ENCODE results near the gene POU3F4.

POU3F4 gene

GRCh38 chrX:83508006-83508405 is at the start of gene POU3F4:
Gene POU3F4, plus strand, starts transcription at chrX:83508290. Its CDS starts 35 bp downstream, at chrX:83508325.
- DNase-seq (ENCODE audit: low read depth), result no peak

GRCh38 chrX:83469551-83469950 is 38.5 kb upstream of the POU3F4 start:
- DNase-seq (ENCODE audit: low read depth), result no peak

- DNase-seq (ENCODE audit: low read depth), result no peak
Measured at GRCh38 chrX:83495898-83496297, 12.2 kb upstream of the POU3F4 start.

- DNase-seq (ENCODE audit: low read depth), result no peak
Measured at GRCh38 chrX:83501003-83501402, 7.1 kb upstream of the POU3F4 start.

- no peak for DNase-seq (ENCODE audit: low read depth)
Measured at GRCh38 chrX:83501530-83501929, 6.6 kb upstream of the POU3F4 start.

- no peak for DNase-seq (ENCODE audit: low read depth)
Measured at GRCh38 chrX:83504721-83505479, 3.2 kb upstream of the POU3F4 start.

- no peak for DNase-seq (ENCODE audit: low read depth)
Measured at GRCh38 chrX:83508526-83509253, 600 bp downstream of the POU3F4 start.

- DNase-seq (ENCODE audit: low read depth), result no peak
Measured at GRCh38 chrX:83509254-83509801, 1.2 kb downstream of the POU3F4 start.

- no peak for DNase-seq (ENCODE audit: low read depth)
Measured at GRCh38 chrX:83510510-83511062, 2.5 kb downstream of the POU3F4 start.

- DNase-seq (ENCODE audit: low read depth), result no peak
Measured at GRCh38 chrX:83511208-83511607, 3.1 kb downstream of the POU3F4 start.

- no peak for DNase-seq (ENCODE audit: low read depth)
Measured at GRCh38 chrX:83512111-83512510, 4.0 kb downstream of the POU3F4 start.

- no peak for DNase-seq (ENCODE audit: low read depth)
Measured at GRCh38 chrX:83516597-83516996, 8.5 kb downstream of the POU3F4 start.

- DNase-seq (ENCODE audit: low read depth), result no peak
Measured at GRCh38 chrX:83521905-83522304, 13.8 kb downstream of the POU3F4 start.

- no peak for DNase-seq (ENCODE audit: low read depth)
Measured at GRCh38 chrX:83529950-83530349, 21.9 kb downstream of the POU3F4 start.

- no peak for DNase-seq (ENCODE audit: low read depth)
Measured at GRCh38 chrX:83535417-83536196, 27.5 kb downstream of the POU3F4 start.
